ENCODE data around the gene ABCF1.

GRCh38 chr6:30578051-30578450 lies 6.8 kb downstream of the ABCF1 start:
- TF ChIP-seq POLR2A (IDR thresholded peaks at IDR 0.05) = no peak
- TF ChIP-seq, protein P1, sequence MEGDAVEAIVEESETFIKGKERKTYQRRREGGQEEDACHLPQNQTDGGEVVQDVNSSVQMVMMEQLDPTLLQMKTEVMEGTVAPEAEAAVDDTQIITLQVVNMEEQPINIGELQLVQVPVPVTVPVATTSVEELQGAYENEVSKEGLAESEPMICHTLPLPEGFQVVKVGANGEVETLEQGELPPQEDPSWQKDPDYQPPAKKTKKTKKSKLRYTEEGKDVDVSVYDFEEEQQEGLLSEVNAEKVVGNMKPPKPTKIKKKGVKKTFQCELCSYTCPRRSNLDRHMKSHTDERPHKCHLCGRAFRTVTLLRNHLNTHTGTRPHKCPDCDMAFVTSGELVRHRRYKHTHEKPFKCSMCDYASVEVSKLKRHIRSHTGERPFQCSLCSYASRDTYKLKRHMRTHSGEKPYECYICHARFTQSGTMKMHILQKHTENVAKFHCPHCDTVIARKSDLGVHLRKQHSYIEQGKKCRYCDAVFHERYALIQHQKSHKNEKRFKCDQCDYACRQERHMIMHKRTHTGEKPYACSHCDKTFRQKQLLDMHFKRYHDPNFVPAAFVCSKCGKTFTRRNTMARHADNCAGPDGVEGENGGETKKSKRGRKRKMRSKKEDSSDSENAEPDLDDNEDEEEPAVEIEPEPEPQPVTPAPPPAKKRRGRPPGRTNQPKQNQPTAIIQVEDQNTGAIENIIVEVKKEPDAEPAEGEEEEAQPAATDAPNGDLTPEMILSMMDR (IDR thresholded peaks at IDR 0.05) = no peak

Measured in suprapubic skin (tissue), 3 donors.